Left ventricle myocardium superior (tissue), 1 donor: ENCODE measurements around the gene ATP2A3. TPM values are rescaled to one million over a fixed set of nuclear protein-coding genes. Genes with fewer than 3 reads are reported as not detected.

Experiments used
- ATAC-seq: fragments of 200-7000 bp; cut with Tn5 transposase; one replicate; pipeline ENCODE4 v1.9.1; 2020; ENCODE audit warnings: mild to moderate bottlenecking, moderate library complexity
- DNase-seq: peaks from one replicate; pipeline ENCODE4 v3.0.0-alpha.2; 2020
- intact Hi-C: fragments of 100-400 bp; cut with micrococcal nuclease; formaldehyde crosslinking; loops from one replicate; pipeline ENCODE4 v1.11.0; 2022
- total RNA-seq: library from RNA; stranded (reverse); fragmentation: NEBNext Ultra II Directional; extraction: Animal tissue kit (Norgen Biotek cat#: 25700); gene quantifications from one replicate; pipeline ENCODE4 v1.2.1, GENCODE V29; 2021
- donor health status: DM: no; HTN: yes; CAD: no; lungs with severe emphysema.

The ATP2A3 gene
- total RNA-seq, 1 donor from 2014 or later = 5.8 TPM

DNA sequence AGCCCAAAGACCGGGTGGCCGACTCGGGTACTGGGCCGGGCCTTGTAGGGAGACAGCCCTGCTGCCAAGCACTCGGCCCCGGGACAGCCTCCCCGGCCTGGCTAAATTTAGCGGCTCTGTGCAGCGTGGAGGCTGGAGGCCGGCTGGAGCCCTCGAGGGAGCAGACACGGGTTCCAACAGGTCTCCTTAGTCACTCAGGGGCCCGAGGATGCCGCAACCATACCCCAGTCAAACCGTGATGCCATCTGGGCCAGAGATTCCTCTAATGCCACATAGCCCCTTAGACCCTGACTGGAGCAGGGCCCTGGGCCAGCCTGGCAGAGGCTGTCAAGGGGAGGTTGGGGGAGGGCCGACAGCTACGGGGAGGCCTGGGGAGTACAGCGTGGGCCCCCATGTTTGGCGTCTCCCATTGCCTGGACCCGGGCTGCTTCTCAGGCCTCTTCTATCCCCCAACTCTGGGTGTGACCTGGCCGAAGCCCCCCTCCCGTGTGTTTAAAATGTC is 45.1 kb downstream of the ATP2A3 start:
- ATAC-seq (peak; percentile 52), DNase-seq (peak; percentile 59)
- intact Hi-C loops = no loop called here

- no peak for DNase-seq
- intact Hi-C loops = no loop called here
- ATAC-seq = peak; percentile 71
Measured at GRCh38 chr17:3918372-3919122, 45.7 kb downstream of the ATP2A3 start.

- peak; percentile 78 for DNase-seq
- intact Hi-C loops = no loop called here
- ATAC-seq = peak; percentile 38
Measured at GRCh38 chr17:3917391-3917931, 46.8 kb downstream of the ATP2A3 start.

DNA sequence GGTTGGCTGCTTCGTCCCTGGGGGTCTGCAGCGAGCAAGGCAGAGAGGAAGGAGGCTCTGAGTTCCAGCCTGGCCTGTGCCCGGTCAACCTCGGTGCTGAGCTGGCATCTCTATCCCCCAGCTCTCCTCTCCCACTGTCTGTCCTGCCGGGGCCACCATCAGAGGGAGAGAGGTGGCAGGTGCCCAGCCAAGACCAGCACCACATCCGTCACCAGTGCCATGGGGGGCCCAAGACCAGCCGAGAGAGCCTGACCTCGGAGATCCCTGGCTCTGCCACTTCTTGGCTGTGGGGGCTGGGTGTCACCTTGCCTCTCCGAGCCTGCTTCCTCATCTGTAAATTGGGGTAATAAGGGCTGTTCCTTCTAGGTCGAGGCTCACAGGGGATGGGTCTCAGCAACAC is 47.4 kb downstream of the ATP2A3 start:
- DNase-seq (no peak), ATAC-seq (no peak)
- intact Hi-C loops = no loop called here

GRCh38 chr17:3915995-3916696 is 48.1 kb downstream of the ATP2A3 start, which contains the start of gene P2RX1:
TSS of gene P2RX1 (minus strand) at chr17:3916465. CDS start at chr17:3916225, 240 bp downstream.
- DNase-seq (no peak), ATAC-seq (peak; percentile 3)
- intact Hi-C loops = no loop called here

GRCh38 chr17:3915581-3915994 is 48.6 kb downstream of the ATP2A3 start:
- no peak for DNase-seq
- no peak for ATAC-seq
- intact Hi-C loops = no loop called here

DNA sequence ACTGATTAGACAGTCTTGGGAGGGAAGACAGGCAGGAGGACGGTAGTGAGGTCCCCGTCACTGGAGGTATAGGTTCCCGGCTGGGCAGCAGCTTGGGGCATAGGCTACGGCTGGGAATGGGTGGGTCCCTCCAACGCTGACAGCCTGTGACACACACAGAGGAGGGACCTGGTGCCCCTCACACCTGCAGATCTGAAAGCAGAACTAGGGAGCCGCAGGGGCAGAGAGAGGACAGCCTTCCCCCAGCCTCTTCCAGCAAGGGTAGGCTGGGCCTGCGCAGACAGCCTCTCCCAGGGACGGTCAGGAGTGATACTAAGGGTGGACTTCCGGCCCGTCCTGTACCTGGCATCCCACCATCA is 49.9 kb downstream of the ATP2A3 start:
- DNase-seq (no peak), ATAC-seq (no peak)
- intact Hi-C loops = no loop called here

- ATAC-seq (peak; percentile 69), DNase-seq (peak; percentile 86)
- intact Hi-C loops = no loop called here
Measured at GRCh38 chr17:3913531-3914311, 50.5 kb downstream of the ATP2A3 start.

DNA sequence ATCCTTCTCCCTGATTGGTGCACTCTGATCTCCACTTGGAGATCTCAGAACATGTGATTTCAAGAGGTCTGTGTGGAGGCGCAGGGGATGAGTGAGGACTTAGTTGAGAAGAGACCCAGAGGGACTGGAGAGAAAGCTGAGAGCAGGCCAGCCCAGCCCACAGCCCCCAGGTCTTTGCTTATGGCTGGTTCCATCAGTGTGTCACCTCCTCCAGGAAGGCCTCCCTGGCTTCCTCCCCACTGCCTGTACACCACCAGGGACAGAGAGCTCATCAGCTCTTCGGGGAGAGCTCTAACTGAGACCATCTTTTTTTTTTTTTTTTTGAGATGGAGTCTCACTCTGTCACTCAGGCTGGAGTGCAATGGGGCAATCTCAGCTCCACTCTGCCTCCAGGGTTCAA is 51.4 kb downstream of the ATP2A3 start:
- DNase-seq (no peak), ATAC-seq (no peak)
- intact Hi-C loops = no loop called here

DNA sequence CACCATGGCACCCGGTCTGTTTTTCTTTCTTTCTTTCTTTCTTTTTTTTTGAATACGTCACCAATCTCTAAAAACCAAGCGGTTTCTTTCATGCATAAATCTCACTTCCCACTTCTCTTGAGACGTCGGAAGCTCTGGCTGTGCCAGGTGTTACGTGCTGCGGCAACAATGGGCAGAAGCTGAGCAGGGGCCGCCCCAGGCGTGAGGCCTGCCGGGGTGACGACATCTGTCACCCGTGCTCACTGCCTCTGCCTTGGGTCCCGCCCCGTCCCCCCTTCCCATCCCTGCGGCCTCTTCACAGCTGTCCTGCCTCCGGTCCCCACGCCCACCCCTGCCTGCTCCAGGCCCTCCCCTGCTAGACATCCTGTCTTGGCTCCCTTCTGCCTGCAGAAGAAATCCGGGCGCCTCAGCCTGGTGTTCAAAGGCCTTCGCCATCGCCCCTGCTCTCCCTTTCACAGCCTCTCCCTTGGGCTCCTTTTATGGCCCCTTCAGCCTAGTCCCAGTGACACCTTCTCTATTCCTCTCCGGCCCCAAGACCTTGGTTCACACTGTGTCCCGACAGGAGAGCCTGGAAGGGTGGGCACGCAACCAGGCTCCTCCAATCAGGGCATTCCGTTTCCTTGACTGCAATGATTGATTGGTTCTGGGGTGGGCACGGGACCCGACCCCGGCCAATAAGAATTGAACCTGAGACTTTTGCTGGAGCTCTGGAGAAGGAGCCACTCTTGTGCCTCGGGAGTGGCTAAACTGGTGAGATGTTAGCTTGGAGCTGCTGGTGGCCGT is 52.8 kb downstream of the ATP2A3 start:
- DNase-seq (peak; percentile 55), ATAC-seq (peak; percentile 26)
- intact Hi-C loops = no loop called here

- DNase-seq (no peak), ATAC-seq (no peak)
Measured at GRCh38 chr17:3910420-3911270, 53.6 kb downstream of the ATP2A3 start.

DNA sequence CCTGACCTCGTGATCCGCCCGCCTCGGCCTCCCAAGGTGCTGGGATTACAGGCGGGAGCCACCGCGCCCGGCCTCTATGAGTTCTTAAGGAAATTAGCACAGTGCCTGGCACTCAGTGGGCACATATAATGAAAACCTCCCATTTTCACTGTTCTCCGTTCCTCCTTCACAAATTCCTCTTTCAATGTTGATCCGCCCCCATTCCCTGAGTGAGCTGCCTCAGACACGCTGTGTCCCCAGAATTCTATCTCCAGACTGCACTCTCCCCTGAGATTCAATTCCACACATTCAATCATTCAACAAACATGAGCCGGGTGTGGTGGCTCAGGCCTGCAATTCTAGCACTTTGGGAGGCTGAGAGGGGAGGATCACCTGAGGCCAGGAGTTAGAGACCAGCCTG is 55.0 kb downstream of the ATP2A3 start:
- intact Hi-C loops = no loop called here
- ATAC-seq = no peak
- no peak for DNase-seq

More at GRCh38 chr17:3910420-3911270, 53.6 kb downstream of the ATP2A3 start:
- intact Hi-C loops = no loop called here

DNA sequence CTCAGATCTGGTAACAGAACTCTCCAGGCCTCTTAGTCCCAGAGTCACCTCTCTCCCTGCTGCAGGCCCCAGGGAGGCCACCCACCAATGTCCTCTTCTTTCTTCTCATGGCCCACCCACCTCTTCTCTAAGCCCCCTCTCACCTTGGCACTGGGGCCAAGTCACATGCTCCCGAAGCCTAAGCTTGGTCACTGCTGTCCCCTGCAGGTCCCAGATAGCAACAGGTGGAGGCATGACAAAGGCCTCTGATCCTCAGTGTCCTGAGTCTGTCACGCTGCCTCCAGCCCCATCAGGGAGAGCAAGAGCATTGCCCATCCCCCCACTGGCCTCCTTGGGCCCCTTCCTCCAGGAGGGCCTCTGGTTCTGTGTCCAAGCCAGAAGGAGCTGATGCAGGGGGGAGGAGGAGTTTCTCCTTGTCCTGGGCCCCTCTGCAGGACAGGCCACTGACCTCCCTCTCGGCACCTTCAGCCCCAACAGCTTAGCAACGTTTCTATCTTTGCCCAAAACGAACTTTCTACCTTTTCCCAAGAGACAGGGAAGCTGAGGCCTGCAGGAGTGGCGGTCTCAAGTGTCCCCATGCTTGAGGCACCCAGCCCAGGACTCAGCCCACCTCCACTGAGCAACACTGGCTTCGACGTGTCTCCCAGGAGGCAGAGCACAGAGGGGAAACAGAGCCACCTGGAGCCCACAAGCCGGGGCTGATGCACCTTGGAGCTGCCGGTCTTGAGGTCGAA is 56.6 kb downstream of the ATP2A3 start:
- DNase-seq = no peak
- intact Hi-C loops = no loop called here
- ATAC-seq = no peak

DNA sequence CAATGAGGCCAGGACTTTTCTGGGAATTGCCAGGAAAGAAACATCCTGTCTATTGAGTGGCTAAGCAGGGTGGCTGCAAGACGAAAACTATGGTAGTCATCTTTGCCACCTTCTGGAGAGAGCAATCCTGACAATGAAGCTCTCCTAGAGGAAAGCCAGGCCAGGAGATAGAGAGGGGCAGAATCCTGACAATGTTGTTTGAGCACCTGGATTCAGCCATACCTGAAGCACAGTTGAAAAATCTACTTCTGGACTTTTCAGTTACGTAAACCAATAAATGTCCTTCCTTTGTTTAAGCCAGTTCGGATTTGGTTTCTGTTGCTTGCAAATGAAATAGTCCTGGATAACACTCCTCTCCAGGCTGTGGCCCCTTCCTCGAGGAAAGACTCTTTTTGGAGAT is 57.4 kb downstream of the ATP2A3 start:
- intact Hi-C loops = no loop called here
- DNase-seq = no peak
- no peak for ATAC-seq

- DNase-seq (no peak), ATAC-seq (no peak)
- intact Hi-C loops = no loop called here
Measured at GRCh38 chr17:3905017-3905520, 59.2 kb downstream of the ATP2A3 start.

GRCh38 chr17:3904501-3904900 is 59.7 kb downstream of the ATP2A3 start:
- intact Hi-C loops = no loop called here
- no peak for DNase-seq

GRCh38 chr17:3903881-3904290 is 60.4 kb downstream of the ATP2A3 start:
- ATAC-seq = no peak
- DNase-seq = no peak
- intact Hi-C loops = no loop called here

More at GRCh38 chr17:3904501-3904900, 59.7 kb downstream of the ATP2A3 start:
- no peak for ATAC-seq
